Neuronal stem cell (in vitro differentiated cells): ENCODE measurements around the gene SPECC1L.
A peak's percentile ranks its signal among the peaks of the same experiment; 100 is the strongest.

Source experiments
- DNase-seq: peaks from one replicate; pipeline ENCODE4 v3.0.0-alpha.2; 2013; ENCODE audit warnings: low spot score
- H2AFZ ChIP-seq: one replicate; pipeline ENCODE4 v1.6.1; 2013; ENCODE audit warnings: mild to moderate bottlenecking, low read length, inconsistent platforms
- H2AK5ac ChIP-seq: 2 replicates; pipeline ENCODE4 v1.6.1; 2013; ENCODE audit warnings: low read depth, mild to moderate bottlenecking, inconsistent platforms, low read length, moderate library complexity, mixed read lengths
- H2BK120ac ChIP-seq: 2 replicates; pipeline ENCODE4 v1.6.1; 2013; ENCODE audit warnings: low read depth, mild to moderate bottlenecking, inconsistent platforms, low read length, moderate library complexity, mixed read lengths
- H2BK12ac ChIP-seq: one replicate; pipeline ENCODE4 v1.6.1; 2013; ENCODE audit warnings: low read length, inconsistent platforms
- H2BK15ac ChIP-seq: 2 replicates; pipeline ENCODE4 v1.6.1; 2013; ENCODE audit warnings: mild to moderate bottlenecking, low read length, inconsistent platforms, mixed read lengths
- H2BK5ac ChIP-seq: one replicate; pipeline ENCODE4 v1.6.1; 2013; ENCODE audit warnings: inconsistent platforms, mild to moderate bottlenecking, low read length, moderate library complexity
- H3K14ac ChIP-seq: one replicate; pipeline ENCODE4 v1.6.1; 2013; ENCODE audit warnings: low read length, inconsistent platforms
- H3K18ac ChIP-seq: 2 replicates; pipeline ENCODE4 v1.6.1; 2013; ENCODE audit warnings: low read length, inconsistent platforms
- H3K23ac ChIP-seq: 2 replicates; pipeline ENCODE4 v1.6.1; 2013; ENCODE audit warnings: low read depth, mild to moderate bottlenecking, mixed read lengths, low read length, inconsistent platforms; ENCODE audit not compliant: poor library complexity
- H3K27ac ChIP-seq: replicated peaks from 3 replicates; pipeline ENCODE4 v1.5.1; 2013; ENCODE audit warnings: low read length, inconsistent platforms
- H3K27me3 ChIP-seq, 3 experiments: 2 replicates each; pipeline ENCODE4 v1.6.1; 2013; ENCODE audit warnings: low read length in 3 of 3, mild to moderate bottlenecking in 2 of 3, inconsistent platforms in 1 of 3, low read depth in 1 of 3, mixed read lengths in 1 of 3, moderate library complexity in 1 of 3; ENCODE audit not compliant: control insufficient read depth in 3 of 3, insufficient read depth in 3 of 3
- H3K36me3 ChIP-seq, 2 donors: replicated peaks in 1 of 2; 2 replicates each; pipeline ENCODE4 v1.6.1; 2013; ENCODE audit warnings: low read length in 2 of 2; ENCODE audit not compliant: control insufficient read depth in 2 of 2, insufficient read depth in 2 of 2
- H3K4ac ChIP-seq: 2 replicates; pipeline ENCODE4 v1.6.1; 2013; ENCODE audit warnings: inconsistent platforms, mild to moderate bottlenecking, low read length, moderate library complexity
- H3K4me1 ChIP-seq, 2 donors: 1 replicate in 1 of 2; 2 replicates in 1 of 2; pipeline ENCODE4 v1.6.1; 2013; ENCODE audit warnings: low read length in 2 of 2, low read depth in 1 of 2; ENCODE audit not compliant: control insufficient read depth in 2 of 2, insufficient read depth in 1 of 2
- H3K4me2 ChIP-seq: one replicate; pipeline ENCODE4 v1.6.1; 2013; ENCODE audit warnings: mild to moderate bottlenecking, low read length, inconsistent platforms; ENCODE audit not compliant: insufficient read depth, poor library complexity, severe bottlenecking
- H3K4me3 ChIP-seq, 2 donors: 2 replicates each; pipeline ENCODE4 v1.5.1; 2013; ENCODE audit warnings: low read length in 2 of 2, mild to moderate bottlenecking in 2 of 2, inconsistent platforms in 1 of 2, moderate library complexity in 1 of 2
- H3K79me1 ChIP-seq: one replicate; pipeline ENCODE4 v1.6.1; 2013; ENCODE audit warnings: low read depth, mild to moderate bottlenecking, inconsistent platforms, low read length, moderate library complexity
- H3K9ac ChIP-seq: one replicate; pipeline ENCODE4 v1.6.1; 2013; ENCODE audit warnings: mild to moderate bottlenecking, low read depth, low read length, inconsistent platforms; ENCODE audit not compliant: poor library complexity
- H3K9me3 ChIP-seq, 2 donors: replicated peaks in 1 of 2; 2 replicates each; pipeline versions ENCODE3 to v1.6.1; 2013; ENCODE audit warnings: low read length in 2 of 2, mild to moderate bottlenecking in 2 of 2, inconsistent platforms in 1 of 2, low read depth in 1 of 2, mixed read lengths in 1 of 2, moderate library complexity in 1 of 2; ENCODE audit not compliant: control insufficient read depth in 2 of 2, insufficient read depth in 1 of 2
- H4K8ac ChIP-seq: one replicate; pipeline ENCODE4 v1.6.1; 2013; ENCODE audit warnings: low read depth, mild to moderate bottlenecking, inconsistent platforms, low read length, moderate library complexity
- H4K91ac ChIP-seq: one replicate; pipeline ENCODE4 v1.6.1; 2013; ENCODE audit warnings: low read length, low read depth, mild to moderate bottlenecking, inconsistent platforms; ENCODE audit not compliant: poor library complexity
- WGBS, 2 donors: extraction: QIAGEN DNeasy Blood & Tissue Kit; methylation state at CpG; one replicate each; pipeline ENCODE4 v1.1.7; 2013; ENCODE audit warnings: missing lambda C conversion rate in 2 of 2, mixed read lengths in 1 of 2; ENCODE audit not compliant: insufficient read length in 2 of 2, insufficient replicate concordance in 1 of 2; ENCODE audit errors: extremely low coverage in 2 of 2; 5-methylcytosine and 5-hydroxymethylcytosine counted together

SPECC1L gene

DNA sequence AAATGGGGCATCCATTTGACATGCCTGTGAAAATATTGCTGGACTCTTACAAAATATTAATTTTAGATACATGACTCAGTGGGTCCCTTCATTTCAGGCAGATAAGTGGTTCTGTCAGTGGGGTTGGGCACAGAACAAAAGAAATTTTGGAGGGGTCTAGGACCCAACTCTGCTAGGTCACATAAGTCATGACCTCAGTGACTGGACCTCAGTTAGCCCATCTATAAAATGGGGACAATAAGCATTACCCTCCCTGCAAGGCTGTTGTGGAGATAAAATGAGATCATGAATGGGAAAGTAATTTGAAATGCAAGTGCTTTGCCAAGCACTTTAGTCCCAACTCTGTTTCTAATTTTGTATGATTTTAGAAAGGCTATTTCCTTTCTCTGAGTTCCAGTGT is 180.5 kb downstream of the SPECC1L start:
- Histone ChIP-seq H3K23ac (no peak overlapping the region), H2BK15ac (no peak overlapping the region), H3K4me3 (no peak overlapping the region), H3K4ac (no peak overlapping the region), H3K9ac (no peak overlapping the region), H2BK5ac (no peak overlapping the region), H2BK120ac (no peak overlapping the region), H2AK5ac (no peak overlapping the region), H2AFZ (no peak overlapping the region), H4K91ac (no peak overlapping the region), H3K14ac (no peak overlapping the region), H3K79me1 (no peaks in the 10 kb centered on the region), H3K18ac (no peak overlapping the region), H3K9me3 (no peaks in the 10 kb centered on the region), H3K36me3 (no peaks in the 10 kb centered on the region), H3K27ac (no peak overlapping the region), H4K8ac (no peak overlapping the region), H3K27me3 (peaks cover 0 to 4% (median 2%) of the 10 kb centered on the region in 3 experiments), H3K4me1 (peaks cover 6 to 7% of the 10 kb centered on the region in 2 donors), H3K4me2 (no peak overlapping the region), H2BK12ac (no peak overlapping the region)
- DNase-seq, result no peak

DNA sequence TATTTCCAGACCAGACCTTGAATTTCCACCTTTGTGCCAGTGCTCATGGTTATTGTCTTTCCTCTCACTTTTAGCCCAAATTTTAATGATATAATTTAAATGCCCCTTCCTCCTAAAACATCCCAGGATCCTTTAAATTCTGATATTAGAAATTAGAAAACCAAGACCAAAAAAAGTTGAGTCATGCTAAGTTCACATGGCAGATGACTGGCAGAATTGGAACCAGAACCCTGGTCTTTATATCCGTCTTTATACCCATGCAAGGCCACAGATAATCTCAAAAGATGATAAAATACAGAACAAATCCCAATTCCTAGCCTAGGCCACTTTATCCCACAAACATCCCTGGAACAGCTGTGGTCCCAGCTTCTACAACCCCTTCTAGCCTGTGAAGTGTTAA is 183.2 kb downstream of the SPECC1L start:
- Histone ChIP-seq H3K9me3 (no peaks in the 10 kb centered on the region), H3K27me3 (peaks cover 0 to 4% (median 2%) of the 10 kb centered on the region in 3 experiments), H3K9ac (no peak overlapping the region), H3K14ac (no peak overlapping the region), H3K27ac (no peak overlapping the region), H3K79me1 (no peaks in the 10 kb centered on the region), H4K8ac (no peak overlapping the region), H2AK5ac (no peak overlapping the region), H2BK15ac (no peak overlapping the region), H2AFZ (no peak overlapping the region), H3K4me3 (no peak overlapping the region), H3K4ac (no peak overlapping the region), H3K36me3 (no peaks in the 10 kb centered on the region), H3K23ac (no peak overlapping the region), H3K18ac (no peak overlapping the region), H2BK5ac (no peak overlapping the region), H4K91ac (no peak overlapping the region), H2BK12ac (no peak overlapping the region), H2BK120ac (no peak overlapping the region), H3K4me1 (peaks cover 1 to 5% of the 10 kb centered on the region in 2 donors), H3K4me2 (no peak overlapping the region)
- no peak for DNase-seq
- WGBS, 2 donors, result no CpG with 5 or more reads among the region's 1 CpG

DNA sequence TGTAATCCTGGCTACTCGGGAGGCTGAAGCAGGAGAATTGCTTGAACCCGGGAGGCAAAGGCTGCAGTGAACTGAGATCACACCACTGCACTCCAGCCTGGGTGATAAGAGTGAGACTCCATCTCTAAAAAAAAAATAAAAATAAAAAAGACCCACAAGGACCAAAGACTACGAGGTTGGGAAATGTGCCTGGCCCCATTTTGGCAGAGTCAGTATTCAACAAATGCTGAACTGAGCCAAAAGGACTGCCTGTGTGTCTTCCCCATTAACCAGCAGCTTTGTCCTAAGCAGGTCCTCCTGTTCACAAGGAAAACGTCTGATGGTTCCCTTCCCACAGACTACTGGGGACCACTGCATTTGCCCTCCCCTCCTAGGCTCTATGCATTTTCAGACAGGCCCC is 184.4 kb downstream of the SPECC1L start:
- no peak overlapping the region for H2AK5ac ChIP-seq
- H4K91ac ChIP-seq, result no peak overlapping the region
- no peaks in the 10 kb centered on the region for H3K9me3 ChIP-seq
- H3K36me3 ChIP-seq, result no peaks in the 10 kb centered on the region
- H3K4me2 ChIP-seq, result no peak overlapping the region
- no peak overlapping the region for H2BK5ac ChIP-seq
- no peak overlapping the region for H3K14ac ChIP-seq
- H3K4ac ChIP-seq, result no peak overlapping the region
- no peak overlapping the region for H3K9ac ChIP-seq
- no peak overlapping the region for H2BK120ac ChIP-seq
- H2BK15ac ChIP-seq, result no peak overlapping the region
- H3K79me1 ChIP-seq, result no peaks in the 10 kb centered on the region
- H3K4me3 ChIP-seq, result no peak overlapping the region
- no peak overlapping the region for H3K27ac ChIP-seq
- no peak for DNase-seq
- WGBS, 2 donors, result no CpG with 5 or more reads among the region's 4 CpGs
- H3K23ac ChIP-seq, result no peak overlapping the region
- H3K4me1 ChIP-seq, result peaks cover 1 to 5% of the 10 kb centered on the region in 2 donors
- H3K27me3 ChIP-seq, result peaks cover 0 to 4% (median 0%) of the 10 kb centered on the region in 3 experiments
- peak overlapping the region; percentile 42 for H3K18ac ChIP-seq
- no peak overlapping the region for H4K8ac ChIP-seq
- no peak overlapping the region for H2AFZ ChIP-seq
- no peak overlapping the region for H2BK12ac ChIP-seq

DNA sequence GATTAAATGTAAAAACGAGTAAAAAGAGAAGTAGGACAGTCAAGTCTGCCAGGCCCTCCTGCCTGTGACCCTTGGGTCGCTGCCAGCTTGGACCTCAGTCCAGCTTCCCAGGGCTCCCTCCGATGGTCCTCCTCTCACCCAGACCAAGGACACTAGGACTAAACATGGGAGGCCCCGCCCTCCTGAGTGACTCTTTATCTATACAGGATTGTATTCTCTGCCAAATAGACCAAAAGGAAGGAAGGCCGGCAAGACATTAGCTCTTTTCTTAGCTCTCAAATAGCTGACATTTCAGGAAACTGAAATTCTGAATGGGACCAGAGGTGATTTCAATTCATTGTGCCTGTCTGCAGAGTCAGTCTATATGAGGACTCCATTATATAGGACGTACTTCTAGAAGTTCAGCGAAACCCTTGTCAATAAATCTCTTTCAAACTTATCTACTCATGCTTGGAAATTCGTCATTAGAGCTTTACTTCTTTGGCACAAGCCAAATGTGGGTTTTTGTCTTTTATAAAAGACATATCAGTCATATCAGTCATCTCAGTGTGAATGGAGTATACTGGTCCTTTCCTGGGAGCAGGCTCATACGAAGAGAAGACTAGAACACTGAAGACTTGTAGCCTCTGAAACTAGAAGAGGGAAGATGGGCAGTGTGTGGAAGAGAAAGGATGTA is 185.3 kb downstream of the SPECC1L start:
- no peak for DNase-seq
- WGBS, 2 donors, result no CpG with 5 or more reads among the region's 9 CpGs

More for the DNA sequence above, 185.3 kb downstream of the SPECC1L start:
- Histone ChIP-seq H3K4me2 (no peak overlapping the region), H3K79me1 (no peaks in the 10 kb centered on the region), H3K36me3 (no peaks in the 10 kb centered on the region), H3K4ac (no peak overlapping the region), H2BK120ac (no peak overlapping the region), H3K18ac (no peak overlapping the region), H3K9ac (no peak overlapping the region), H3K4me3 (no peak overlapping the region), H3K9me3 (no peaks in the 10 kb centered on the region), H2BK12ac (no peak overlapping the region), H2BK5ac (no peak overlapping the region), H2AK5ac (no peak overlapping the region), H3K27me3 (peaks cover 0 to 4% (median 0%) of the 10 kb centered on the region in 3 experiments), H3K4me1 (peaks cover 0 to 3% of the 10 kb centered on the region in 2 donors), H3K23ac (no peak overlapping the region), H3K27ac (no peak overlapping the region), H4K91ac (no peak overlapping the region), H2AFZ (no peak overlapping the region), H2BK15ac (no peak overlapping the region), H4K8ac (no peak overlapping the region), H3K14ac (no peak overlapping the region)
